ENCODE data around the gene ARHGAP18.

The ARHGAP18 gene, protein sequence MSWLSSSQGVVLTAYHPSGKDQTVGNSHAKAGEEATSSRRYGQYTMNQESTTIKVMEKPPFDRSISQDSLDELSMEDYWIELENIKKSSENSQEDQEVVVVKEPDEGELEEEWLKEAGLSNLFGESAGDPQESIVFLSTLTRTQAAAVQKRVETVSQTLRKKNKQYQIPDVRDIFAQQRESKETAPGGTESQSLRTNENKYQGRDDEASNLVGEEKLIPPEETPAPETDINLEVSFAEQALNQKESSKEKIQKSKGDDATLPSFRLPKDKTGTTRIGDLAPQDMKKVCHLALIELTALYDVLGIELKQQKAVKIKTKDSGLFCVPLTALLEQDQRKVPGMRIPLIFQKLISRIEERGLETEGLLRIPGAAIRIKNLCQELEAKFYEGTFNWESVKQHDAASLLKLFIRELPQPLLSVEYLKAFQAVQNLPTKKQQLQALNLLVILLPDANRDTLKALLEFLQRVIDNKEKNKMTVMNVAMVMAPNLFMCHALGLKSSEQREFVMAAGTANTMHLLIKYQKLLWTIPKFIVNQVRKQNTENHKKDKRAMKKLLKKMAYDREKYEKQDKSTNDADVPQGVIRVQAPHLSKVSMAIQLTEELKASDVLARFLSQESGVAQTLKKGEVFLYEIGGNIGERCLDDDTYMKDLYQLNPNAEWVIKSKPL

DNA sequence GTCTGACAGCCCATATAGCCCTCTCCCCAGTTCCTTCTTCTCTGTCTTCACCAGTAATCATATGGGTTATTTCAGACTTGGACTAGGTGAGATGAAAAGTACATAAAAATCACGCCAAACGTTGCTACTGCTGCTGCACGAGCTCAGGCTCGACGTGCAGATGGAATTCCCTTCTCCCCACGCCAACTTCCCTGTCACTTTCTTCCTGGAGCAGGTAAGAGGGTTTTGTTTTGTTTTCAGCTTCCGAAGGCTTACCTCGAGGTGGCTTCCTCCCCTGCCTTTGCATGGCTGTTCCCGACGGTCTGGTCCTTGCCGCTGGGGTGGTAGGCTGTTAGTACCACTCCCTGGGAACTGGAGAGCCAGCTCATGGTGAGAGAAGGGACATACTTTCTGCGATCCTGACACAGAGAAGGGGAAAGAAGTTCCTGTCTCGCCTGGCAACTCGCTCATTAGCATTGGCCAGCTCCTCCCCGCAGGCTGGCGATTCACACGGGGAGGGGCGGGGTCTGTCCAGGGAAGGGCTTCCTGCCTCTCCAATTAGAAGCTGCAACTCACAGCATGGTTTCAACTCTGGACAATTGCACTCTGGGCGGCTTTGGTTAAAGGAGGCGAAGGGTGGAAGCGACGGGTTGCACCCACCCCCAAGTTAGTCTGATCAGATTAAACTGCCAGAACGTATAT, at the start of gene ARHGAP18:
ARHGAP18 (minus strand) TSS at position 409 of the 681 bp plus-strand sequence; CDS start at position 368, 41 bp downstream.
- DNase-seq: peak; percentile 33 to 48 (median 42)

DNA sequence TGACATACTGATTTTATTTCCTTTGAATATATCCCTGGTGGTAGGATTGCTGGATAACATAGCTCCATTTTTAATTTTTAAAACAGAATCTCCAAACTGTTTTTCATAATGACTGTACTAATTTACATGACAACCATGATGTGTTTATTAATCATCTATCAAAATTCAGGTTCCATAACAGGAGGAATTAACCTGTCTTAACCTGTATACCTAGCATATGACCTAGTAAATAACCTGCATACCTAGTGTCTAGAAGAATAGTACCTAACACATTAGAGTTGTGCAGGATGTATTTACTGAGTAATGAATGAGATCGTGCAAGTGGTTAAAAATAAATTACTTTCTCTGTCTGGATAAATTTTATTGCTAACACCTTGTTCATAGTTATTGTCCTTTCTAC, 45.8 kb upstream of the ARHGAP18 start:
- no peak for DNase-seq

DNA sequence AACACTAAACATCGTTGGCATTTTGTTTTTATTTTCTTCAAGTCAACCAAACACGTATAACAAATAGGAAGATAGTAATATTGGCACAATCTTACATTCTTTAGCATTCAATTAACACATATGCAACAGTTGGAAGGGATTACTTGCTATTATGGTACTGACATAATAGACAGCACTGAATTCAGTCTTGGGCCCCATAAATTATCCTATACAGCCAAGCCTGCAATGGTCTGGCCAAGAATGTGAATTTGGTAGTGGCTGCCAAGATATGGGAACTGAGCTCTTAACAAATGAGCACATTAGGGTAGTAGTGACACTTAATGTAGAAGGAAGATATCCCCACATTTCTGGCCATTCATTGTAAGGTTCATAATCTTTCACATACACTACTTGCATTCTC, 44.8 kb upstream of the ARHGAP18 start:
- no peak for DNase-seq

DNA sequence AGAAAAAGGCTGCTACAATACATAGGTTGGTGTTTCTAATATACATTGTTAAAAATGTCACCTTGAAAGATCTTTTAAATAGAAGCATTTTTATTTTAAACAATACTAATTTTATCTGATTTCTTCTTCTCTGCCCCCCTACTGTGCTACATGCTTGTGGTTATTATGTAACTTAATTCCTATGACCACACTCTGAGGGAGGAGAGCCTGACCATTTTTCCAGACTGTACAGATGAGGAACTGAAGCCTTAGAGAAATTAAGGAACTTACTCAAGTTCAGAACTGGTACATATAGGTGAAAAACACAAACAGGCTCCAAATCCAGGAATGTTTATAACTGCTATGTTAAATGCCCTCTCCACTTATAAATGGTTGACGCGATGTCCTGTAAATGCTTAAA, 43.4 kb upstream of the ARHGAP18 start:
- no peak for DNase-seq

DNA sequence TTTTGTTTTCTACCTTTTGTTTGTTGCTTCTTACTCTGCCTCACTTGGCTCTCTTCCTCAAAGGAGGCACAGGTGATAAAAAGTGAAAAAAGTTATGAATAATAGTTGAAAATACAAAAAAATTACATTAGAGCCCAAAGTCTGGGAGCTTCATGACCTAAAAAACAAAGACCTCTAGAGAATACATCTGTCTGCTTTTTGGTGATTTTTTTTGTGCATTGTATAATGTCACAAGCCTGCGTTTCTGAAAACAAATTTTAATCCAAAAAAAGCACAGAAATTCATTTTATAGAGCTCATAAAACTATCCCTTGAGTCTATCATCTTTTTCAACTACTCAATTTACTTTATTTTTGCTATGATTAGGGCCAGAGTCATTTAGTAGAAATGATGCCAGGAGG, 41.4 kb upstream of the ARHGAP18 start:
- no peak for DNase-seq

DNA sequence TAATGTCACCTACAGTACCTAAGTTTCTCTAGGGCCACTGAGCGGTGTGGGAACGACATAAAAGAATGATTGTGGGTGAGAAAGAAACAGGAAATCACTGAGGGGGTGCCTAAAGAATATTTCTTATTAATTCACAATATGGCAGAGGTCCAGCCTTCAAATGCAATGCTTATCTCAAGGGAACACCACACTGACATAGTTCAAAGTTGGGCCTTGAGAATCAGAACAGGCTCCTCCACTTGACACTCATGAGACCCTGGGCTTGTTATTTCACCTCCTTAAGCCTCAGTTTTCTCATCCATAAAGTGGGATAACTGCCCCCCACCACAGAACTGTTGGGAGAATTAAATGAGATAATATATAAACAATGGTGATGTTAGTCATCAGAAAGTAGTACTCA, 40.4 kb upstream of the ARHGAP18 start:
- no peak for DNase-seq

DNA sequence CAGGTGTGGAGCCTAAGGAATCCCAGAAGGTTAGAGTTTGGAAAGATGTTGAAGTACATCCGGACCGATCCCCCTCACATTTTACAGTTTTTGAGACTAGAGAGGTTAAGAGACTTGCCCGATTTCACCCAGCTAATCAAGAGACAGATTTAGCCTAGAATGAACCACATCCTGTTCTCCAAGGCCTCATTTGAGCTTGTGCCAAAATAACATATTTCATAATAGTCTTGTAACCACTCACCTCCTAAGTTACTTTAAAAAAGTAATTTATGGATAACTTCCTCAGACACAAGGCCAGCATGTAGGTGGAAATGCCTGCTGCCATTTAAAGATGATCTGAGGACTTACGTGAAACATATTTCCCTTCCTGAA, 39.8 kb upstream of the ARHGAP18 start:
- no peak for DNase-seq

DNA sequence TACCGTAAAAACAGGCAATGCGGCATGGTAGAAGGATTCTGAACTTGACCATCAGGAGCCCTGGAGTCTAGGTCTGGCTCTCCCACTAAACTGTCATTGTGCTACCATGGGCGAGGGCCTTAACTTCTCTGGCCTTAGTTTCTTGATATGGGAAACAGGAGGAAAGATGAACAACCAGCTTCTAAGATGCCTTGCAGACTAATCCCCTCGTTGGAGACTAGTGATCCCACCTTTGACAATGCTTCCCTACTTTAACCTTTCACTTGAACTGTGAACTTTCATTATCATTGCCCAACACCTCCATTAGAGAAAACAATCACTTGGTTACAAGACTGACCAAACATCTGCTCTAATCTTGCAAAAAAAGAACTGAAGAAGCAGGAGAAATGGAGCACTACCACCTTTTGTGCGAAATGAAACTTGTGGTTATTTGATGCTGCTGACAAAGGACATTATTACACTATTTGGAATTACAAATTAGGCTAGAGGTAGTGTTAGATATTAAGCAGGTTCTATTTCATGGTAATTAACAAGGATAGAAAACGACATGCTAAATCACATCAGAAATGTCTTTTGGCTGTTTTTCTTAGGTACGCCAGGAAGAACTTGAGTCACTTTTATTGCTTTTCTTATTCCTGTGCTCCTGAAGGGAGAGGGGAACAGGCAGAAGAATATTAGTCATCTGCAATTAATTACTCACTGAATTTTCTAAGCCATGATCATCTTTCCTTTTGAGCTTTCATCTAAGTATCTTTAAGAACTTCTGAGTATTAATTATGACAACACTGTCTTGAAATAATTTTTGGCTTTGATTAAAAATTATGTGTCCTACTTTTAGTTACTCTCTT, 39.1 kb upstream of the ARHGAP18 start:
- DNase-seq: no peak

DNA sequence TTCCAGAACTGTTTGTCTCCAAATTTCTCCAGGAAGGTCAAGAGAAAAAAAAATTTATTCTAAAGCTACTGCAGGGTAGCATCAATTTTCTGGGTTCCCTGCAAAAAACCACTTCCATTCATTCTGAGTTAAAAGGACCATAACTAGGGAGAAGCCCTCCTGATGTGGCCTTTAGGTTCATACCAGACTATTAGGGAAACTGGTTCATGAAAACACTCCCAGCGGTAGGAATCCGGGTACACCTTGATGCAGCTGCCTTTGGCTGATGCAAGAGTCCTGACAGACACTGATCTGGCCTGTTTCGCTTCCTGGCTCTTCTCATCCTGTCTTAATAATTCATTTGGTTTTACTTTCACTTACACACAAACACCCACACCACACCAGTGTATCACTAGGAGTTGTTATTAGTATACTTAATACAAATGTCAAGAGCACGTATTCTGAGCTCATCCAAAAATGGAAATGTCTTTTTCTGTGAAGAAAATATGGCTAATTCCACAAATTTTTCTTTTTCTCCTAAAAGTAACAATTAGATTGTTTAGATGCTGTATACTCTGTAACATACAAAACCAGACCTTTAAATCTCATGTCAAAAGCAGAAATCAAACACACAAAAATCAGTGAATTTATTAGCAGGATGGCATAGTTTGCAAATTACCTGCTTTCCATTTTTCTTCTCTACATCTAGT, 38.4 kb upstream of the ARHGAP18 start:
- peak in 1 of 4 experiments; percentile 7 for DNase-seq

DNA sequence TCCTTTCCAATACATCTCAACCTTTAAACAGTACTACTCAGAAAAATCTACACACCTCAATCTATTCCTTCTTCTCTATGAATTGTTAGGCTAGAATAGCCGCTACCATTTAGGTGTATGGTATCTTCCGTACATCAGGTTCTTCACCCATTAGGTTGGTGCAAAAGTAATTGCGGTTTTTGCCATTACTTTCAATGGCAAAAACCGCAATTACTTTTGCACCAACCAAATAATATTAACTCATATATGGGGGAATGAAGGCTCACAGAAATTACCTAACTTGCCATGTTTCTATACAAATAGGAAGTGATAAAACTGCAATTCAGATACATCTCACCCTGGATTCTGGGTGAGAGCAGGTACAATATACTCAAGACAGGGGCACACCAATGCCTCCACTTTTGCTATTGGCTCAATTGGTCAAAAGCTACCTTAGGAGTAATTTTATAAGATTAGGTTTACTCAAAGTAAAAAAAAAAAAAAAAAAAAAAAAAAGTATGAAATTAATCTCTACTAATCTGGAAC, 37.7 kb upstream of the ARHGAP18 start:
- DNase-seq: no peak

DNA sequence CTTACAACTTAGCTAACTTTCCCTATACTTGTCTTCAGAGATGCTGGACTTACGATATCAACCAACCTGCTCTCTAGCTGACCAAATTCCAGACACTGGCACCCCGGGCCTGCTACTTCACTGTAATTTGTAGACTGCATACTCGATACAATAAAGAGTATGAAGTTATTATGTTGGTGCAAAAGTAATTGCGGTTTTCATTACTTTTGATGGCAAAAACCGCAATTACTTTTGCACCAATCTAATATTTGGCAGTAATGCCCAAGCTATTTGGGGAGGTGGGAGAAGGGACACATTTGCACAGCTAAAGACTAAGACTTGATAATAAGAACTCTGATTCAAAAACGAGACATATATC, 34.9 kb upstream of the ARHGAP18 start:
- DNase-seq: no peak

DNA sequence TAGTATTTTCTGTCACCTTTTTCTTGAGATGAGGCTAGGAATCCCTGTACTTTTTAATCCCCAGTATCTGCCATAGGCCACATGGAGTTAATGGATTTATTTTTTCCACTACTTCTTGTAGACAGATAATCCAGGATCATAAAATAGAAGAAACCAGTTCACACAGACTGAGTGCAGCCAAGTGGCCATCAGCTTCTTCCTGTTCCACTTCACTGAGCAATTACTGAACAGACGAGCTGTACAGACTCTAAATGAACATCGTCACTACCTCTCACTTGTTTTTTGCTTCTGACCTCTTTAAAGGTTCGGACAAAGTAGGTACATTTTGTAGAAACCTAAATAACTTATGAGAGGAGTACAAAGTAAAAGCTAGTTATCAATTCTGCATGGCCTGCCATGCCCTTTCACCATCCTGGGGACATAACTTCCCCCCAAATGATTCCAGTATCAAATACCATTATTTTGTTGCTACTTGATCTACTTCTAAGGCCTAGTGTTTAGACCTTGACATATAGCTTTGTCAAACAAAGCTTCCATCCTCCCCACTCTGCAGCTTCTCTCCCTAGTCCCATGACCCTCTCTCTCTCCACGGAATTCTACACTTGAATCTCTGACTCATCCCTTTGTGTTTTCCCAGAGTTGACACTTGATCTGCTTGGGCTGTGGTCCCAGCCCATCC, 34.4 kb upstream of the ARHGAP18 start:
- no peak for DNase-seq

DNA sequence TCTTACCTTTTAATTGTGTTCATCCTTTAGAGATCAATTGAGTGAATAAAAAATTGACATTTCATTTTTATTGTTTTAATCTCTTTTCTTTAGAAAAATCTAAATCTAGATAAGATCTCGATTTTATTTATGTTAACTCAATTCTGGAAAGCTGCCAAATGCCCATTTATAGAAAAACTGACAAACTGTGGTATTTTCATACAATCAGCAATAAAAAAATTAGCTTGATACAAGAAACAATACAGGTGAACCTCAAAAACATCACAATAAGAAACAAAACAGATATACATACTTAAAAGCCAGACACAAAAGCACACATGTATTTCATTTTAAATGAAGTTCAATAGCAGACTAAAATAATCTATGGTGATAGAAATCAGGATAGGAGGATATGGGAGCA, 30.0 kb upstream of the ARHGAP18 start:
- DNase-seq: no peak

DNA sequence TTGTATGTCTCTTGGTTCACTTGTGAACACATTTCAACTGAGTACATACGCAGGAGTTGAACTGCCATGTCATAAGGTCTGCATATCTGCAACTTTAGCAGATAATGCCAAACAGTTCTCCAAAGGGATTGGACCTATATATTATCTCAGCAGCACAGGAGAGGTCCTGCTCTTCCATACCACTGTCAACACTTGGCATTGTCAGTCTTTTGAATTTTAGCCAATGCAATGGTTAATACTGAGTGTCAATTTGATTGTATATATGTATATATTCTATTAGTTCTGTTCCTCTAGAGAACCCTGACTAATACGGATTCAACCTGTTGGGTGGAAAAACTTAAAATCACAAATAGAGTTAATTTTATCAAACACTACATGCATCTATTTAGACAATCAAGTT, 26.1 kb upstream of the ARHGAP18 start:
- DNase-seq: no peak

DNA sequence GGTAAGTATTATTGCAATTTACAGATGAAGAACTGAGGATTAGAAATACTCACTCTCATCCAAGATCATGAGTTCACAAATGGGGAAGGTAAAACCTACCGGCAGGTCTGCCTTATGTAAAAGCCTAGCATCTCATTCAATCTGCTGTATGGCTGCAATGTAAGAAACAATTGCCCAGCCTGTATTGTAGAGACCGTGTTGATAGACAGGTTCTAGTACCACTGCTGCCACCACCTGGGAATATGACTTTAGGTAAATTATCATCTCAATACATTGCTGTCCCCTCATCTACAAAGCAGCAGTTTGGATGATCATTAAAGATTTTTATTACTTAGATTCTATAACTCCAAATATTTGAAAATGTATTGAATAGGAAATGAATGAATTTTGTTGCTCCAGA, 23.3 kb upstream of the ARHGAP18 start:
- DNase-seq: no peak

DNA sequence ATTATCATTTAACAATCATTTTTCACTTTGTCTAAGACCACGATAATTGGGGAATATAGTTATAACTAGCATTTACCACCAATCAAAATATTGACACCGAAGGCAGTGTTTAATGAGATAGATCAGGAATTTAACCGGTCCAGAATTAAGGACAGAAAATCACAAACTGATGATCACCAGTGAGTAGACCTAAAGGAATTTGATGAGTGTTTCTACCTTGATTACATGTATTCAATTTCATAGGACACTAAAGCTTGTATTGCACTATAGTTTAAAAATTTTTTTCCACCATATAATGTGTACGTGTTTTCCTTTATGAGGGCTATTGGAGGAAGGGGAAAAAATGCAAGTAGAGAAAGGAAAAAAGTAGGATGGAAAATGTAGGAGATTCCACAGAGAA, 22.6 kb upstream of the ARHGAP18 start:
- DNase-seq: no peak

DNA sequence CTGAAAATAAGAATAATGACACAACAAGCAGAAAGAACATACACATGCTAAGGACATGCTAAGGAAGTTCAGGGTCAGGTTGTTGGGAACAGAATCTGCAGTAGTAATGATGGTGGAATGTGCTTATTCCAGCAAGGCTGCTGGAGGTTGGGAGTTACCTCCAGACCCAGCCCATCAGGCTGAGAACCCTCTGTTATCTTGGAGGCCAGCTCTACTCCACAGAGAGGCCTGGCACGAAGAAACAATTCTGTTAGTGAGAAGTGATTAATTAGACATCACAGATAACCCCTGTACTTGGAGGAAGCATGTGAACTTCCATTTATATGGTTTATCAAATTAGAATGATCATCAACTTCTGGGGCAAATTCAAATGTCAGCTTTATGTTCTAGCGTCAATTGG, 22.1 kb upstream of the ARHGAP18 start:
- no peak for DNase-seq

DNA sequence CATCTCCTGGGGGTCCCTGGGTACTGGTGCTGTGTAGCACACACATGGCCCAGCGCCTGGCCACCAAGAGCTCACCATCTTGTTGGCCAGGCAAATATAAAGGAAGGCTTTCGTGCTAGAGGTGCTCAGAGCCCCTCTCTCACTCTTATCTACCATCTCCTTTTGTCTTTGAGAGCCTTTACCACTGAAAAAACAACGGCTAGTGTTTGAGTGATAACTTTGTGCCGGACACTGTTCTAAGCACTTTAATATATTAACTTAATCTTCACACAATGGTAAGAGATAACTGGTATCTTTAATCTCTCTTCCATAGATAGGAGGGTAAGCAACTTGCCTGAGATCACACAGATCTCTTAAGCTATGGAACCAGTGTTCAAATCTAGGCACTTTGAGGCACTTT, 21.5 kb upstream of the ARHGAP18 start:
- no peak for DNase-seq

DNA sequence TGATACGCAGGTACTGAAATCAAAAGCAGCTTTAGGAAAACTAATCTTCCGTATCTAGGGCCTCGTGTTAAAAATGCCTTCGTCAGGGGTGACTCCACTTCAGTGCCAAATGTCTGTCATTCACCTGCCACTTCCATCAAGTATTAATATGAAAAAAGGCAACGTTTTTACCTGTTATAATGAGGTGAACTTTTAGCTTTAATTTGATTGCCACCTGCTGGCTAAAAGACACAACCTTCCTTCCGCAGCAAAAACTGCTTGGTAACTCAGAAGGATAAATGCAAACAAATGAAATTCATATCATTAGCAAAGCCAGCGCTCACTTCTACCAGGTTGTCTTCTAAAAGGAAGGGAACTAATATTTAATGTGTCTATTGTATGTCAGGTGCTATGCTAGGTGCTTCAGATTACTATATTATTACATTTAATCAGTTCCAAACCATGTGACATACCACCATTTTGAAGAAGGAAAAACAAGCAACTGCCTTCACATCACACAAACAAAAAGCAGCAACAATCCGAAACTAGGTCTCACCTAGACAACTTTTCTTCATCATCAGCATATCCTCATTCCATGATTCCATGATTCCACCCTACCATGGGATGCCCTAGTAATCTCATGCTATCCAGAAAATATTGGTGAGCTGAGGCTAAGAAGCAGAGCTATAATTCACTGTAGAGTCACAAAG, 20.6 kb upstream of the ARHGAP18 start:
- DNase-seq: no peak

DNA sequence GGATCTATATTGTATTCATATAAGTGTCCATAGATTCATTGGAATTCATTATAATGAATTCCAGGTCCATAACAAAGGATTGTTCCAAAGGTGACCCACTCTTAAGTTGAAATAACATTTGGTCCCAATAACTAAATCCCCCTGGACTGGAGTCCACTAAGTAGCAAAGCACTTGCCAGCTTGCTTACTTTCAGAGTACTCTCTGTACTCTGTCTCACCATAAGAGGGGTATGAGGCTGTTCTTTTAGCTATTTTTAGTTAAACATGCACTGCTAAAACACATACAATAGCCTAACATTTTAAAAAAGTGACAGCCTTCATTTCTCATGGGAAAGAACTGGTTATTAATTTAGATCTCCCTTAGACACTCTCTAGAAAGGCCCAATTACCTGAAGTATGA, 16.7 kb upstream of the ARHGAP18 start:
- DNase-seq: no peak

DNA sequence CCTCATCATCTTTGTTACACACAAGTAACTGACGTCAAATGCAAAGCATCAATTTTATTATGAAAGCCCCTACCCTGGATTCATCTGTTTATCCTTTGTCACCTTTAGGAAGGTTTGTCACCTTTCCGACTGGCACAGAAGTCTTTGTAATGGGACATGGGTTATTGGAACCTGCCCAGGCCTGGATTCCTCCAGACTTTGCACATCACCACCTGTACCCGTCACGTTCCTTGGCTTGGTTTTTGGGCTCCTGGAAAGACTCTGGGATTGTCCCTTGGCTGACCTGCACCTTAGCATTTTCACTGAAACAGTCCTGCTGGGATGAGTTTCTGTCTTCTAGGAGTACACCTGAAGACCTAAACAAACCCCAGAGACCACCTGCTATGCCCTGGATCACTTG, 15.4 kb upstream of the ARHGAP18 start:
- no peak for DNase-seq
